Loucy (cell line): ENCODE measurements around the gene PLXNA2.

ENCODE experiments used
- EZH2phosphoT487 ChIP-seq: fragments of 200-600 bp; IDR thresholded peaks from 2 replicates; pipeline ENCODE4 v1.6.1; 2018; ENCODE audit warnings: antibody characterized with exemption, mild to moderate bottlenecking, moderate library complexity, borderline replicate concordance
- TF ChIP-seq, protein P1 (sequence below): fragments of 200-600 bp; sonication (generic); conservative IDR thresholded peaks from 2 replicates; pipeline ENCODE4 v1.5.1; 2014; ENCODE audit warnings: mild to moderate bottlenecking, antibody characterized with exemption, low read length

DNA sequence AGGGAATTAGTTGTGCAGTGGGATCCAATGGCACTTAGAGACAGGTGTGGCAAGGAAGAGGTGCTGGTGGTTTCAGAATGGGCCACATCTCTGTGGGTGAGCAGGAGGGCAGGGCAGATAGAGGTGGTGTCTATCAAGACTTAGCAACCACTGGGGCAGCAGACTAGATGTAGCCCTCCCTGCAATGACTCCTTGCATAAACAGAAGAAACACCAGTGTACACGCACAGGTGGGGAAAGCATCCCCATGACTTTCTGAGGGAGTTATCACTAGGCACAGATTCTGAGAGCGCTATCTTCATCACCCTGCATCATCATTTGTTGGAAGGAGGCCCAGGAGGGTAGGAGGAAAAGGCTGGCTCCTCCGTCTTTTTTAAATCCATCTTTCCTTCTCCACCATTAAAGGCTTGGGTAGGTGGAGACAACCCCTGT is 58.4 kb downstream of the PLXNA2 start:
- TF ChIP-seq, protein P1, sequence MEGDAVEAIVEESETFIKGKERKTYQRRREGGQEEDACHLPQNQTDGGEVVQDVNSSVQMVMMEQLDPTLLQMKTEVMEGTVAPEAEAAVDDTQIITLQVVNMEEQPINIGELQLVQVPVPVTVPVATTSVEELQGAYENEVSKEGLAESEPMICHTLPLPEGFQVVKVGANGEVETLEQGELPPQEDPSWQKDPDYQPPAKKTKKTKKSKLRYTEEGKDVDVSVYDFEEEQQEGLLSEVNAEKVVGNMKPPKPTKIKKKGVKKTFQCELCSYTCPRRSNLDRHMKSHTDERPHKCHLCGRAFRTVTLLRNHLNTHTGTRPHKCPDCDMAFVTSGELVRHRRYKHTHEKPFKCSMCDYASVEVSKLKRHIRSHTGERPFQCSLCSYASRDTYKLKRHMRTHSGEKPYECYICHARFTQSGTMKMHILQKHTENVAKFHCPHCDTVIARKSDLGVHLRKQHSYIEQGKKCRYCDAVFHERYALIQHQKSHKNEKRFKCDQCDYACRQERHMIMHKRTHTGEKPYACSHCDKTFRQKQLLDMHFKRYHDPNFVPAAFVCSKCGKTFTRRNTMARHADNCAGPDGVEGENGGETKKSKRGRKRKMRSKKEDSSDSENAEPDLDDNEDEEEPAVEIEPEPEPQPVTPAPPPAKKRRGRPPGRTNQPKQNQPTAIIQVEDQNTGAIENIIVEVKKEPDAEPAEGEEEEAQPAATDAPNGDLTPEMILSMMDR = no peak
- no peak for TF ChIP-seq EZH2phosphoT487
